ENCODE data around the gene NUP210L.
"Not testable (repeated sequence)": the region's sequence is repeated elsewhere in the genome, so short reads cannot be mapped to it uniquely, and the experiment has no call there.

DNA sequence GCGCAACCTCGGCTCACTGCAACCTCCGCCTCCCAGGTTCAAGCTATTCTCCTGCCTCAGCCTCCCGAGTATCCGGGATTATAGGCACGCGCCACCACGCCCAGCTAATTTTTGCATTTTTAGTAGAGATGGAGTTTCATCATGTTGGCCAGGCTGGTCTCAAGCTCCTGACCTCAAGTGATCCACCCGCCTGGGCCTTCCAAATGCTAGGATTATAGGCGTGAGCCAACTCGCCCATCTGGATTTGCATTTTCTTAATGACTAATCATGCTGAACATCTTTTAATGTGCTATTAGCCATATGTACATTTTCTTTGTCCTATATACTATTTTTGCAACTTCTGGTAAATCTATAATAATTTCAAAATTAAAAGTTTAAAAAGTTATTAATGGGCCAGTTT is 31.7 kb downstream of the NUP210L start:
- TF ChIP-seq, protein P1, sequence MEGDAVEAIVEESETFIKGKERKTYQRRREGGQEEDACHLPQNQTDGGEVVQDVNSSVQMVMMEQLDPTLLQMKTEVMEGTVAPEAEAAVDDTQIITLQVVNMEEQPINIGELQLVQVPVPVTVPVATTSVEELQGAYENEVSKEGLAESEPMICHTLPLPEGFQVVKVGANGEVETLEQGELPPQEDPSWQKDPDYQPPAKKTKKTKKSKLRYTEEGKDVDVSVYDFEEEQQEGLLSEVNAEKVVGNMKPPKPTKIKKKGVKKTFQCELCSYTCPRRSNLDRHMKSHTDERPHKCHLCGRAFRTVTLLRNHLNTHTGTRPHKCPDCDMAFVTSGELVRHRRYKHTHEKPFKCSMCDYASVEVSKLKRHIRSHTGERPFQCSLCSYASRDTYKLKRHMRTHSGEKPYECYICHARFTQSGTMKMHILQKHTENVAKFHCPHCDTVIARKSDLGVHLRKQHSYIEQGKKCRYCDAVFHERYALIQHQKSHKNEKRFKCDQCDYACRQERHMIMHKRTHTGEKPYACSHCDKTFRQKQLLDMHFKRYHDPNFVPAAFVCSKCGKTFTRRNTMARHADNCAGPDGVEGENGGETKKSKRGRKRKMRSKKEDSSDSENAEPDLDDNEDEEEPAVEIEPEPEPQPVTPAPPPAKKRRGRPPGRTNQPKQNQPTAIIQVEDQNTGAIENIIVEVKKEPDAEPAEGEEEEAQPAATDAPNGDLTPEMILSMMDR (conservative IDR thresholded peaks at IDR 0.05): not testable (repeated sequence)
- not testable (repeated sequence) for TF ChIP-seq EZH2 (IDR thresholded peaks at IDR 0.05; ENCODE audit: low read depth)
